Erythroblast (primary cell): ENCODE measurements around the gene AFAP1L2.

ENCODE experiments used
- GATA1 ChIP-seq: IDR thresholded peaks from 2 replicates; pipeline ENCODE4 v1.6.1; 2011; ENCODE audit warnings: low read depth, mild to moderate bottlenecking, control low read depth, low read length, moderate library complexity
- POLR2A ChIP-seq: IDR thresholded peaks from 2 replicates; pipeline ENCODE4 v1.6.1; 2011; ENCODE audit warnings: mild to moderate bottlenecking, low read length

DNA sequence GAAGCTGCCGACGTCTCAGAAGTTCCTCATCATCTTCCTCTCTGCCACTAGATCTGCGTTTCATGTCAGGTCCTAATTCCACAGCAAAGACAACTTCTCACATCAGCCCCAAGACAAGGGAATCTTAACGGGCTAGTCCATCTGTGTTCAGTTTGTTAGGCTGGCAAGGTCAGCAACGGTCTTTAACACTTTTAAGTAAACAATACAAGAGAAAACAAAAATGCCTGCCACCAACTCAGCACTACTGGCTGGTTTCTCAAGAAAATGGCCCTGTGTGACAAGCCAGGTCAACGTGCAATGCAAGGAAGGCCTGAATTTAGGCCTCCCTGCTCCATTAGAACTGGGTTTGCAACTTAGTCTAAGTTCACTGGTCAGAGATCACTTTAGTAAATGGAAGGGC lies 41.0 kb upstream of the AFAP1L2 start:
- TF ChIP-seq POLR2A: no peak
- TF ChIP-seq GATA1: no peak
